SK-N-SH (cell line): ENCODE results near the gene APBB1IP.

ENCODE experiments used
- EP300 ChIP-seq, 2 experiments: IDR thresholded peaks; 2 replicates each; pipeline versions ENCODE4 v1.4.0 to v1.6.1; 2012; ENCODE audit warnings: borderline replicate concordance in 1 of 2, low read depth in 1 of 2, low read length in 1 of 2
- EZH2phosphoT487 ChIP-seq: fragments of 200-600 bp; sonication (generic); IDR thresholded peaks from 2 replicates; pipeline ENCODE4 v1.6.1; 2017; ENCODE audit warnings: low read depth, mixed run types, mild to moderate bottlenecking, antibody characterized with exemption, moderate library complexity, borderline replicate concordance
- FOXM1 ChIP-seq: IDR thresholded peaks from 2 replicates; pipeline ENCODE4 v1.4.0; 2012; ENCODE audit warnings: low read depth, mild to moderate bottlenecking
- JUND ChIP-seq: IDR thresholded peaks from 2 replicates; pipeline ENCODE4 v1.4.0; 2012
- MEF2A ChIP-seq: IDR thresholded peaks from 2 replicates; pipeline ENCODE4 v1.4.0; 2012; ENCODE audit warnings: low read depth, borderline replicate concordance
- RXRA ChIP-seq: IDR thresholded peaks from 2 replicates; pipeline ENCODE4 v1.4.0; 2012; ENCODE audit warnings: low read depth, mild to moderate bottlenecking, borderline replicate concordance
- SMC3 ChIP-seq: IDR thresholded peaks from 2 replicates; pipeline ENCODE4 v1.6.1; 2012; ENCODE audit warnings: low read depth, low read length, improper control_type of control experiment
- TAF1 ChIP-seq: IDR thresholded peaks from 2 replicates; pipeline ENCODE4 v1.6.1; 2012; ENCODE audit warnings: low read depth, mild to moderate bottlenecking, low read length, moderate library complexity, borderline replicate concordance
- YY1 ChIP-seq: IDR thresholded peaks from 2 replicates; pipeline ENCODE4 v1.4.0; 2012; ENCODE audit warnings: low read depth, mild to moderate bottlenecking
- TF ChIP-seq, protein P1 (sequence below): fragments of 200-600 bp; sonication (generic); IDR thresholded peaks from 2 replicates; pipeline ENCODE4 v1.6.1; 2017; ENCODE audit warnings: antibody characterized with exemption, mild to moderate bottlenecking, moderate library complexity

DNA sequence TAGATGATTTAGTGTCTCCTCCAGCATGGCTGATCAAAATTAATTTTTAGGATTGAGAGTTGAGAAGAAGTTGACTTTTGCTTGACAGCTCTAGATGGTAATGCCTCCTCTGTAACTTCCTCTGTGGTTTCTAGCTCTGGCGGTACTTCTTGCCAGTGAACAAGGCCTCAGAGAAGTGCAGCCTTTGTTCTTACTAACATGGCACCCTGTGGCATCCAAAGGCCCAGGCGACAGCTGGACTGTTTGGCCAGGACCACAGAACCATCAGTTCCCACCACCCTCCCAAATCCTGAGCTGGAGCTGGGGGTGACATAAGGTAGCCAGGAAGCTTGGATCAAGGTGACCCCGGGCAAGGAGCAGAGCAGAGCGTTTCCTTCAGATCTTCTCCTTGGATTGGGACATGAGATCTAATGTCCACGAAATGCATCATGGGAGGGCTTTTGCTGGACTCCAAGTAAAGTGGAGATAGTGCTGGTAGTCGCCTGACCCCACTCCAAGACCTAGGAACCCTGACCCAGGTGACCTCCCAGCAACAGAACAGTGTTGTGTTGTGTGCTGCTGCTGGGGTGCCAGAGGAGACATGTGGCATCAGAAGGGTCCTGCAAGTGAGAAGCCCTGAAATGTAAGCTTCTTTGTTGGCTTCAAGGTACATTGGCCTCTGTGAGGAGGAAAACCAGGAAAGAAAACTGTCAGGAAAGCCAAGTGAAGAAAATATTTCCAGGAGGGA is 41.8 kb downstream of the APBB1IP start:
- no peak for TF ChIP-seq YY1
- no peak for TF ChIP-seq EP300 (IDR thresholded peaks at IDR 0.05; ENCODE audit: borderline replicate concordance in 1 of 2, low read depth in 1 of 2, low read length in 1 of 2)
- TF ChIP-seq JUND: no peak
- TF ChIP-seq SMC3: no peak
- no peak for TF ChIP-seq RXRA
- TF ChIP-seq, protein P1, sequence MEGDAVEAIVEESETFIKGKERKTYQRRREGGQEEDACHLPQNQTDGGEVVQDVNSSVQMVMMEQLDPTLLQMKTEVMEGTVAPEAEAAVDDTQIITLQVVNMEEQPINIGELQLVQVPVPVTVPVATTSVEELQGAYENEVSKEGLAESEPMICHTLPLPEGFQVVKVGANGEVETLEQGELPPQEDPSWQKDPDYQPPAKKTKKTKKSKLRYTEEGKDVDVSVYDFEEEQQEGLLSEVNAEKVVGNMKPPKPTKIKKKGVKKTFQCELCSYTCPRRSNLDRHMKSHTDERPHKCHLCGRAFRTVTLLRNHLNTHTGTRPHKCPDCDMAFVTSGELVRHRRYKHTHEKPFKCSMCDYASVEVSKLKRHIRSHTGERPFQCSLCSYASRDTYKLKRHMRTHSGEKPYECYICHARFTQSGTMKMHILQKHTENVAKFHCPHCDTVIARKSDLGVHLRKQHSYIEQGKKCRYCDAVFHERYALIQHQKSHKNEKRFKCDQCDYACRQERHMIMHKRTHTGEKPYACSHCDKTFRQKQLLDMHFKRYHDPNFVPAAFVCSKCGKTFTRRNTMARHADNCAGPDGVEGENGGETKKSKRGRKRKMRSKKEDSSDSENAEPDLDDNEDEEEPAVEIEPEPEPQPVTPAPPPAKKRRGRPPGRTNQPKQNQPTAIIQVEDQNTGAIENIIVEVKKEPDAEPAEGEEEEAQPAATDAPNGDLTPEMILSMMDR: no peak
- TF ChIP-seq MEF2A: no peak
- TF ChIP-seq TAF1: no peak
- TF ChIP-seq FOXM1: no peak
- TF ChIP-seq EZH2phosphoT487: no peak
